Mammary epithelial cell (primary cell): ENCODE results near the gene C6orf89.

Experiments
- EZH2 ChIP-seq: IDR thresholded peaks from 2 replicates; pipeline ENCODE4 v1.6.1; 2012; ENCODE audit warnings: low read length, inconsistent platforms, borderline replicate concordance
- TF ChIP-seq, protein P1 (sequence below), 2 donors: IDR thresholded peaks in 1 of 2; conservative IDR thresholded peaks in 1 of 2; 2 replicates each; pipeline ENCODE4 v1.5.1; 2011 to 2012; ENCODE audit warnings: inconsistent platforms in 2 of 2, low read length in 2 of 2, mild to moderate bottlenecking in 2 of 2, control low read depth in 1 of 2, low read depth in 1 of 2; ENCODE audit not compliant: insufficient read depth in 1 of 2; ENCODE audit errors: extremely low read depth in 1 of 2

DNA sequence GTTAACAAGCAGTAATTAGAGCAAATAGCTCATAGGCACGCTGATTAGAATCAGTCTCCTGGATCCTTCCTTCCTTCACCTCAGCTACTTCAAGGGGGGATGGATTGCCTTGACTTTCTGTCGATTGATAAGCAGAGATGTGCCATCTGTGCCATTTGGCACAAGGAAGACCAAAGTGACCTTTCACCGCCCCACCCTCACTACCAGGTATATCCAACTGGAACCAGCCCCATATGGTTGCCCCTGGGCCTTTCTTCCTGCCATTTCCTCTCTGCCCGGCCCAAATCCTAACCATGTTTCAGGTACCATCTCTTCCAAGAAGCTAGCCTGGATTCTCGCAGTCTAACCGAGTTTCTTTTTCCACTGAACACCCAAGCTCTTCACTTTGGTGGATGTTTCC lies 37.8 kb upstream of the C6orf89 start:
- TF ChIP-seq, protein P1, sequence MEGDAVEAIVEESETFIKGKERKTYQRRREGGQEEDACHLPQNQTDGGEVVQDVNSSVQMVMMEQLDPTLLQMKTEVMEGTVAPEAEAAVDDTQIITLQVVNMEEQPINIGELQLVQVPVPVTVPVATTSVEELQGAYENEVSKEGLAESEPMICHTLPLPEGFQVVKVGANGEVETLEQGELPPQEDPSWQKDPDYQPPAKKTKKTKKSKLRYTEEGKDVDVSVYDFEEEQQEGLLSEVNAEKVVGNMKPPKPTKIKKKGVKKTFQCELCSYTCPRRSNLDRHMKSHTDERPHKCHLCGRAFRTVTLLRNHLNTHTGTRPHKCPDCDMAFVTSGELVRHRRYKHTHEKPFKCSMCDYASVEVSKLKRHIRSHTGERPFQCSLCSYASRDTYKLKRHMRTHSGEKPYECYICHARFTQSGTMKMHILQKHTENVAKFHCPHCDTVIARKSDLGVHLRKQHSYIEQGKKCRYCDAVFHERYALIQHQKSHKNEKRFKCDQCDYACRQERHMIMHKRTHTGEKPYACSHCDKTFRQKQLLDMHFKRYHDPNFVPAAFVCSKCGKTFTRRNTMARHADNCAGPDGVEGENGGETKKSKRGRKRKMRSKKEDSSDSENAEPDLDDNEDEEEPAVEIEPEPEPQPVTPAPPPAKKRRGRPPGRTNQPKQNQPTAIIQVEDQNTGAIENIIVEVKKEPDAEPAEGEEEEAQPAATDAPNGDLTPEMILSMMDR (conservative IDR thresholded peaks at IDR 0.05 in 1 of 2, IDR thresholded peaks at IDR 0.05 in 1 of 2; ENCODE audit: extremely low read depth in 1 of 2, insufficient read depth in 1 of 2, low read depth in 1 of 2, low read length in 2 of 2), result no peak
- TF ChIP-seq EZH2, result no peak
